Hepatocyte (in vitro differentiated cells): ENCODE results near the gene NANOGP8.

Experiments used
- EZH2 ChIP-seq: fragments of 200-600 bp; sonication (generic); IDR thresholded peaks from 2 replicates; pipeline ENCODE4 v1.6.1; 2016; ENCODE audit warnings: antibody characterized with exemption, mild to moderate bottlenecking, borderline replicate concordance
- TF ChIP-seq, protein P1 (sequence below): fragments of 200-600 bp; sonication (generic); IDR thresholded peaks from 2 replicates; pipeline ENCODE4 v1.5.1; 2016; ENCODE audit warnings: antibody characterized with exemption, mild to moderate bottlenecking; ENCODE audit not compliant: poor library complexity

DNA sequence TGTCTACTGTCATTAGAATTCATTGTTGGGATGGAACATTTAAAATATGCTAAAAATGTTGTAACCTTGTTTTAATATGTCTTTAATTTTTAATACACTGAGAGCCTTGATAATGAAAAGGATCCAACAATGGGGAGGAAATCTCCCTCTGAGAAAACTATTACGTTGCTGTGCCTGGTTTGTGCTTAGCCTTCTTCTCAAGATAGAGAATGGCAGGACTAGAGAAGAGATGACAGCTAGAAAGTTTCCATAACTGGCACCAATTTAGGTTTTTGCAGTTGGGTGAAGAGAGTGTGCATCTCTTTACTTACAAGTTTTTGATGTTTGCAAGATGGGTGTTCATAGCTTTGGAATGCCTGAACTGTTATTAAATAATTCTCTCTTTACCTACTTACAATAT lies 42.6 kb upstream of the NANOGP8 start:
- TF ChIP-seq, protein P1, sequence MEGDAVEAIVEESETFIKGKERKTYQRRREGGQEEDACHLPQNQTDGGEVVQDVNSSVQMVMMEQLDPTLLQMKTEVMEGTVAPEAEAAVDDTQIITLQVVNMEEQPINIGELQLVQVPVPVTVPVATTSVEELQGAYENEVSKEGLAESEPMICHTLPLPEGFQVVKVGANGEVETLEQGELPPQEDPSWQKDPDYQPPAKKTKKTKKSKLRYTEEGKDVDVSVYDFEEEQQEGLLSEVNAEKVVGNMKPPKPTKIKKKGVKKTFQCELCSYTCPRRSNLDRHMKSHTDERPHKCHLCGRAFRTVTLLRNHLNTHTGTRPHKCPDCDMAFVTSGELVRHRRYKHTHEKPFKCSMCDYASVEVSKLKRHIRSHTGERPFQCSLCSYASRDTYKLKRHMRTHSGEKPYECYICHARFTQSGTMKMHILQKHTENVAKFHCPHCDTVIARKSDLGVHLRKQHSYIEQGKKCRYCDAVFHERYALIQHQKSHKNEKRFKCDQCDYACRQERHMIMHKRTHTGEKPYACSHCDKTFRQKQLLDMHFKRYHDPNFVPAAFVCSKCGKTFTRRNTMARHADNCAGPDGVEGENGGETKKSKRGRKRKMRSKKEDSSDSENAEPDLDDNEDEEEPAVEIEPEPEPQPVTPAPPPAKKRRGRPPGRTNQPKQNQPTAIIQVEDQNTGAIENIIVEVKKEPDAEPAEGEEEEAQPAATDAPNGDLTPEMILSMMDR = no peak
- no peak for TF ChIP-seq EZH2
